HG03442 (cell line): ENCODE data around the gene NEU4.

ENCODE experiments used
- ATAC-seq: cut with Tn5 transposase; IDR thresholded peaks from one replicate; pipeline ENCODE4 v1.9.1; 2021; ENCODE audit warnings: mild to moderate bottlenecking, moderate library complexity; ENCODE audit not compliant: unreplicated experiment

The NEU4 gene

GRCh38 chr2:241849616-241850543, 40.9 kb downstream of the NEU4 start:
- no peak for ATAC-seq

- no peak for ATAC-seq
Measured at GRCh38 chr2:241850544-241851324, 41.7 kb downstream of the NEU4 start.

GRCh38 chr2:241851325-241852115, 42.5 kb downstream of the NEU4 start:
- ATAC-seq, result no peak

- ATAC-seq, result no peak
Measured at GRCh38 chr2:241852116-241852980, 43.4 kb downstream of the NEU4 start.

GRCh38 chr2:241852981-241853631, 44.1 kb downstream of the NEU4 start:
- no peak for ATAC-seq

- ATAC-seq, result no peak
Measured at GRCh38 chr2:241853651-241854341, 44.8 kb downstream of the NEU4 start.

- ATAC-seq, result no peak
Measured at GRCh38 chr2:241854342-241855244, 45.6 kb downstream of the NEU4 start.

GRCh38 chr2:241855245-241855887, 46.4 kb downstream of the NEU4 start:
- ATAC-seq, result no peak

- ATAC-seq, result no peak
Measured at GRCh38 chr2:241855888-241856422, 47.0 kb downstream of the NEU4 start.

- no peak for ATAC-seq
Measured at GRCh38 chr2:241857041-241857541, 48.1 kb downstream of the NEU4 start.

- no peak for ATAC-seq
Measured at GRCh38 chr2:241857572-241858121, 48.7 kb downstream of the NEU4 start.

- no peak for ATAC-seq
Measured at GRCh38 chr2:241858206-241859016, 49.4 kb downstream of the NEU4 start, which contains the start of gene PDCD1. Gene PDCD1, minus strand, starts transcription at chr2:241858894. Its CDS starts 56 bp downstream, at chr2:241858838.

- ATAC-seq, result no peak
Measured at GRCh38 chr2:241859017-241859435, 50.0 kb downstream of the NEU4 start.

GRCh38 chr2:241859436-241860183, 50.6 kb downstream of the NEU4 start:
- no peak for ATAC-seq
